ENCODE data around the gene RNF220.

Gene RNF220

GRCh38 chr1:44670751-44671640, 265.9 kb downstream of the RNF220 start:
- no peak for DNase-seq (ENCODE audit: insufficient read length, low spot score)
- no peak for FAIRE-seq

GRCh38 chr1:44672254-44672955, 267.4 kb downstream of the RNF220 start:
- peak; percentile 39 for DNase-seq (ENCODE audit: insufficient read length, low spot score)

DNA sequence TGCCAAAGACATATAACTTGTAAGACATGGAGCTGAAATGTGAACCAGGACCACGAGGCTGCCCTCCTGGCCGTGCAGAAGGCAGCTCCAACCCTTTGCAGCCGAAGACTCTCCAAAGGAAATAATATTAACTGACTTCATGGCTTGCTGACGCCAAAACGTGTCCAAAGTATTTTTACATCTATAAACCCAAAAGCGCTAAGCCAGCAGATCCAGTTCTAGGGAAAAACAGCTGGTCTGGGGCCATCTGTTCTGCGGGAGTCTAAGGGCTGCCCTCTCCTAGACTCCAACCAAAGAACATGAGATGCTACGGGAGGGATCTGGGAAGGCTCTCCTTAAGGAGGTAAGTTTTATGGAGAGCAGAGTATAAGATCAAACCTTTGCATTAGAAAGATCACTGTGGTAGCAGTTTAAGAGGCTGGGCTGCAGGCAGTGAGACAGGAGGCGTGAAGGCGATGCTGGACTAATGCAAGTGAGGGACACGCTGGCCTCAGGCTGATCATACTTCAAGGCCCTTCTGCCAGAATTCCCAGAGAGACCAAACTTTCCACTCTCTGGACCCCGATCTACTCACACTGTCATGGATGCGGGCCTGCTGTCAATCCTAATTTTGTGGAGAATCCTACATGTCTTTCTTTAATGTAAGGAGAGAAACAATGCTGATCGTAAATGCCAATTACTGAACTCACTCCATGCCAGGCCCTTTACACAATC, 268.1 kb downstream of the RNF220 start:
- DNase-seq (ENCODE audit: insufficient read length, low spot score), result no peak
- FAIRE-seq, result no peak

More at GRCh38 chr1:44672254-44672955, 267.4 kb downstream of the RNF220 start:
- FAIRE-seq, result no peak

GRCh38 chr1:44673675-44674112, 268.6 kb downstream of the RNF220 start:
- FAIRE-seq (no peak), DNase-seq (ENCODE audit: insufficient read length, low spot score) (peak; percentile 11)

GRCh38 chr1:44674113-44675000, 269.3 kb downstream of the RNF220 start, which contains the start of the genes ARMH1 and TMEM53:
Gene ARMH1 (plus strand): TSS chr1:44674714. CDS start chr1:44689698, 14,984 bp downstream.
Gene TMEM53 (minus strand): TSS chr1:44674481. CDS start chr1:44674391, 90 bp downstream.
- DNase-seq (ENCODE audit: insufficient read length, low spot score) (peak; percentile 95), FAIRE-seq (peak; percentile 52)

GRCh38 chr1:44675186-44675585, 270.1 kb downstream of the RNF220 start:
- FAIRE-seq (no peak), DNase-seq (ENCODE audit: insufficient read length, low spot score) (no peak)

DNA sequence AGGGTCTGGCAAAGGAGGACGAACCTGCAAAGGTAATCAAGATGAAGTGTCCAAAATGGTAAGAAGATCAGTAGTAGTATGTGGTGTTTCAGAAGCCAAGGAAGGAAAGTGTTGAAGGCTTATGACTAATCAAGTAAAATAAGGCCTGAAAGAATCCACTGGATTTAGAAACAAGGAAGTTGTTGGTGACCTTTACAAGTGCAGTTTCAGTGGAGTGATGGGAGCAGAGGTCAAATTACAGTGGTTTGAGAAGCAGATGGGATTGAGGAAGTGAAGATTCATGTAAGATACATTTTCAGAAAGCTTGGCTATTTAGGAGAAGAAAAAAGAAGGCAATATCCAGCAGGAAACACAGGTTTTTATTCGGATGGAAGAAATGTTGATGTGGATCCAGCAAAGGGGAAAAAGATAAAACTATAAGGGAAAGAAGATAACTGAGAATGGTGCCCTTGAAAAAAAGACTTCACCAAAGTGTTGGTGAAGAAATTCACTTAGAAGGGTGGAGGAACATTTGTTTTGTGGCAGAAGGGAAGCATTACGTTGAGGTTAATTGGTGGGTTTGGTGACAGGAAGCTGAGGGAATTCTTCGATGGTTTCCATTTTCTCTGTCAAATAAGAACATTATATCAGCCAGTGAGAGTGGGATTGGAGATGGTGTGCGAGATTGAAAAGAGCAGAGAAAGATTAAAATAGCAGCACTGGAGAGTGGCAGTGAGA, 271.6 kb downstream of the RNF220 start:
- DNase-seq (ENCODE audit: insufficient read length, low spot score), result no peak
- no peak for FAIRE-seq

- FAIRE-seq (no peak), DNase-seq (ENCODE audit: insufficient read length, low spot score) (peak; percentile 29)
Measured at GRCh38 chr1:44677201-44677766, 272.2 kb downstream of the RNF220 start.

DNA sequence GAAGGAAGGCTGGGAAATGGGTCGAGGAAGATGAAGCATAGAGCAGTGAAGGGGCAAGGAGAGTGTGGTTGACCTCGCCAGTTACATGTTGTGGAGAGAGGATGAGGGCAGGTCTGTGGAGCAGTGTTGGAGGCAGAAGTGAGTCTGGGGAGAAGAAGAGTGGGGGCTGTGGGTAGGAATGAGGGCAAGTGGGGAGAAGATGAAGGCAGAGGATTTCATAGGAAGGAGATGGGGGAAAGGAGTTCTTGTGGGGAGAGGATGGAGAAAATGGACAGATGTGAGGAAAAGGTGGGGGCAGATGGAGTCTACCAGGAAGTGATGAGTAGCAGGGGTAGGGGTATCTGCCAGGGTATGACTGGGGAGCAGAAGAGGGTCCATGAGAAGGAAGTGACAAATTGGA, 273.1 kb downstream of the RNF220 start:
- no peak for DNase-seq (ENCODE audit: insufficient read length, low spot score)
- FAIRE-seq, result no peak

GRCh38 chr1:44678626-44679025, 273.6 kb downstream of the RNF220 start:
- DNase-seq (ENCODE audit: insufficient read length, low spot score) (no peak), FAIRE-seq (no peak)

DNA sequence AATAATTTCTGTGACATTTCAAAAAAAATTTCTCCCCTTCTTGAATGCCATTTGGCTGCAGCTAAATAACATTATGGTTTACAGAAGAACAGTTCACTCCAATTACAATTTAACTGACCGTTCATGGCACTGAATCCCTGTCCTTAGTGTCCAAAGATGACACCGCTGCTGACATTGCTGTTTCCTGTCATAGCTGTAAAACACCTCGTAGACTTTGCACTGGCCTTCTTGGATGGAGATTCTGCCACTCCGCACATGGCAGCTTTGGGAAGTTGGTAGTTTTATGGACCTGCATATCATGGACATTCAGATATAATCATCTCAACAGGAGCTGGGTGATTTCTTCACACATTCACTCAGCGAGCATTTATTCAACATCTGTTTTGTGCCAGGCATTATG, 274.4 kb downstream of the RNF220 start:
- FAIRE-seq (no peak), DNase-seq (ENCODE audit: insufficient read length, low spot score) (no peak)

GRCh38 chr1:44681905-44682882, 277.1 kb downstream of the RNF220 start:
- no peak for DNase-seq (ENCODE audit: insufficient read length, low spot score)

GRCh38 chr1:44682883-44683265, 277.8 kb downstream of the RNF220 start:
- FAIRE-seq (no peak), DNase-seq (ENCODE audit: insufficient read length, low spot score) (no peak)

More at GRCh38 chr1:44681905-44682882, 277.1 kb downstream of the RNF220 start:
- no peak for FAIRE-seq

DNA sequence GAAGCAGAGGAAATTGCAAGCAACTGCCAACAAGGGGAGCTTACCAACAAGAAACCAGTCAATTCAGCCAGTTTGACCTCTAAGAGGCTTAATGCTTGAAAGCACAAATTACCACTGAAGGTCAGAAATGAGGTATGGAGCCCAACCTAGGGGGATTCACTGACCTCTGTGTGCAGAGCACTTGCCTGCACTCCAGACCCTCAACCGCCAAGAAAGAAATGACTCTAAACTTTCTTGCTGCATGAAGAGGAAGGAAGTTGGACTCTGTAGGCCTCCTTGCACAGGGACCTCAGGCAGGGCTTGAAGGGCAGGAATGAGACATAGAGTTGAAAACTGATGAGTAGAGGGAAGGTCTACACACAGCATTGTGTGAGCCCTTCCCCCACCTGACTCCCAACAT, 279.5 kb downstream of the RNF220 start:
- no peak for DNase-seq (ENCODE audit: insufficient read length, low spot score)
- no peak for FAIRE-seq

DNA sequence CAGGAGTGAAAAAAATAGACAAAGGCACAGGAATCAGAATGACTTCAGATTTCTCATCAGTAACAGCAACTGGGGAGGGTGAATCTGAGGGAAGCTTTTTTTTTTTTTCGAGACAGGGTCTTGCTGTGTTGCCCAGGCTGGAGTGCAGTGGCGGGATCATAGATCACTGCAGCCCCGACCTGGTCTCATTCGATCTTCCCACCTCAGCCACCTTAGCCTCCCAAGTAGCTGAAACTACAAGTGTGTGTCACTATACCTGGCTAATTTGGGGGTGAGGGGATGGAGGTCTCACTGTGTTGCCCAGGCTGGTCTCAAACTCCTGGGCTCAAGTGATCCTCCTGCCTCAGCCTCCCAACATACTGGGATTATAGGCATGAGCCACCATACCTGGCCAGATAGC, 280.2 kb downstream of the RNF220 start:
- DNase-seq (ENCODE audit: insufficient read length, low spot score) (no peak), FAIRE-seq (no peak)

DNA sequence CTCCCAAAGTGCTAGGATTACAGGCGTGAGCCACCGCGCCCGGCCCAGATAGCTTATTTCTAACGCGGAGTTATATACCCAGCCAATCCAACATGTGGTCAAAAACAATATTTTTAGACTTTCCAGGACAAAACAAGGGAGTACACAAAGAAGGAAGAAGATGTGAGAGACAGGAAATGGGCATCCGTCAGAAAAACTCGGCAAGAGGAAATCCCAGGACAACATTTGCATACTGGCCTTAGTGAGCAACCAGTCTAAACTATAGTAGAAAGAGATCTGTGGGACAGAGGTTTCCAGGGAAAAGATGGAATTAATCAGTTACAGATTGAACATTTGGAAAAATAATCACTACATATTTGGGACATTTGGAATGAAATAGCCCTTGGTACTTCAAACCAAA, 280.8 kb downstream of the RNF220 start:
- no peak for DNase-seq (ENCODE audit: insufficient read length, low spot score)
- FAIRE-seq, result no peak

DNA sequence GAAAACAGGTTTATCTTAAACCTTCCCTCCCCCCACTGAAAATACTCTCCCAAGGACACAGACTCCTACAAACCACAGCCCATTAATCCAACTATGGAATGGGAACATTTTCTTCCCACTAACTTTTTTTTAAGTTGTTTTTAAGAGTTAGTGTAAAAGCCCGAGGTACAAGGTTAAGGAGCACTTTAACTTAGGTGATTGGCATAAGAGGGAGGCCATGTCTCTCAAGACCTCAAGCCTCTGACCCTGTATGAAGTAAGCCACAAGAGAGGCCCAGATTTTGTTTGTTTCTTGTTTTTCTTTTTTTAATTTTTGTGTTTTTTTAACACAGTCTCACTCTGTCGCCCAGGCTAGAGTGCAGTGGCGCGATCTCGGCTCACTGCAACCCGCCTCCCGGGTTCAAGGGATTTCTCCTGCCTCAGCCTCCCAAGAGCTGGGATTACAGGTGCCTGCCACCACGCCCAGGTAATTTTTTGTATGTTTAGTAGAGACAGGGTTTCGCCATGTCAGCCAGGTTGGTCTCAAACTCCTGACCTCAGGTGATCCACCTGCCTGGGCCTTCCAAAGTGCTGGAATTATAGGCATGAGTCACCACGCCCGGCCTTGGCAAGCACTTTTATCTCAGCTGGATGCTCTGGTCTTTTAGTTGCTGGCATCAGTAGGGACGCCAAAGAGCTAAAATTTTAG, 283.8 kb downstream of the RNF220 start:
- FAIRE-seq (no peak), DNase-seq (ENCODE audit: insufficient read length, low spot score) (no peak)
